ENCODE results near the gene KBTBD8. TPM values are rescaled to one million over a fixed set of nuclear protein-coding genes. Genes with fewer than 3 reads are reported as not detected.

The KBTBD8 gene
- total and polyA plus RNA-seq, 9 of the 15 experiments (the other 6 are each of a cell fraction or from before 2014, with no cell fraction given), result 2.7 to 9.1 (median 5.6) TPM

DNA sequence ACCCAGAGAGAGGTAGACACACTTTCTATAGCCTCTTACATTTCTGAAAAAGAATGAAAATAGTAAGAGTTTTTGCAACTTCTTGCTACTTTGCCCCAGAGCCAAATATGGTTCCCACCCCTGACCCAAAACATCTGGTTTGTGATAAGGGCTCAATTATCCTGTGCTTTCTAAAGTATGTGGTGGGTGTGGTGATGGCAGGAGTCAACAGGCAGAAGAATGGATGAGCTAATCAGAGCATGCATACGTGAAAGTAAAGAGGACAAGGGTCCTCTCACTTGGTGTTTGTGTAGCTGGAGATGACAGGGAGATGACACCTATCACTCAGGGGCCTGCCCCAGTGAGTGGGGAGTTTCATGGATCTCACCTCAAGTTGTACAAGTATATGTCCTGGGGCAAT is 19.1 kb downstream of the KBTBD8 start (continued):
- TF ChIP-seq, protein P1, sequence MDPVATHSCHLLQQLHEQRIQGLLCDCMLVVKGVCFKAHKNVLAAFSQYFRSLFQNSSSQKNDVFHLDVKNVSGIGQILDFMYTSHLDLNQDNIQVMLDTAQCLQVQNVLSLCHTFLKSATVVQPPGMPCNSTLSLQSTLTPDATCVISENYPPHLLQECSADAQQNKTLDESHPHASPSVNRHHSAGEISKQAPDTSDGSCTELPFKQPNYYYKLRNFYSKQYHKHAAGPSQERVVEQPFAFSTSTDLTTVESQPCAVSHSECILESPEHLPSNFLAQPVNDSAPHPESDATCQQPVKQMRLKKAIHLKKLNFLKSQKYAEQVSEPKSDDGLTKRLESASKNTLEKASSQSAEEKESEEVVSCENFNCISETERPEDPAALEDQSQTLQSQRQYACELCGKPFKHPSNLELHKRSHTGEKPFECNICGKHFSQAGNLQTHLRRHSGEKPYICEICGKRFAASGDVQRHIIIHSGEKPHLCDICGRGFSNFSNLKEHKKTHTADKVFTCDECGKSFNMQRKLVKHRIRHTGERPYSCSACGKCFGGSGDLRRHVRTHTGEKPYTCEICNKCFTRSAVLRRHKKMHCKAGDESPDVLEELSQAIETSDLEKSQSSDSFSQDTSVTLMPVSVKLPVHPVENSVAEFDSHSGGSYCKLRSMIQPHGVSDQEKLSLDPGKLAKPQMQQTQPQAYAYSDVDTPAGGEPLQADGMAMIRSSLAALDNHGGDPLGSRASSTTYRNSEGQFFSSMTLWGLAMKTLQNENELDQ (CRISPR knock-in tag; IDR thresholded peaks at IDR 0.05; ENCODE audit: borderline replicate concordance), result no peak
- no peak for TF ChIP-seq EWSR1 (IDR thresholded peaks at IDR 0.05; ENCODE audit: borderline replicate concordance, low read depth, partially characterized antibody)
- TF ChIP-seq SMAD1 (IDR thresholded peaks at IDR 0.05; ENCODE audit: low read depth, low read length, partially characterized antibody), result no peak
- peak; percentile 78 for TF ChIP-seq ATF7 (IDR thresholded peaks at IDR 0.05)
- TF ChIP-seq SMAD4 (CRISPR knock-in tag; conservative IDR thresholded peaks at IDR 0.05), result peak; percentile 49
- TF ChIP-seq ZNF589 (CRISPR knock-in tag; IDR thresholded peaks at IDR 0.05; ENCODE audit: low read depth), result no peak
- peak; percentile 95 for TF ChIP-seq ARID1B (IDR thresholded peaks at IDR 0.05)
- TF ChIP-seq, protein P2, sequence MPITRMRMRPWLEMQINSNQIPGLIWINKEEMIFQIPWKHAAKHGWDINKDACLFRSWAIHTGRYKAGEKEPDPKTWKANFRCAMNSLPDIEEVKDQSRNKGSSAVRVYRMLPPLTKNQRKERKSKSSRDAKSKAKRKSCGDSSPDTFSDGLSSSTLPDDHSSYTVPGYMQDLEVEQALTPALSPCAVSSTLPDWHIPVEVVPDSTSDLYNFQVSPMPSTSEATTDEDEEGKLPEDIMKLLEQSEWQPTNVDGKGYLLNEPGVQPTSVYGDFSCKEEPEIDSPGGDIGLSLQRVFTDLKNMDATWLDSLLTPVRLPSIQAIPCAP (CRISPR knock-in tag; IDR thresholded peaks at IDR 0.05; ENCODE audit: borderline replicate concordance), result no peak
- TF ChIP-seq HNRNPK (IDR thresholded peaks at IDR 0.05; ENCODE audit: low read depth, low read length, poor library complexity, severe bottlenecking), result no peak
- TF ChIP-seq CC2D1A (IDR thresholded peaks at IDR 0.05), result no peak
- TF ChIP-seq CXXC5 (CRISPR knock-in tag; IDR thresholded peaks at IDR 0.05), result peak; percentile 49
- peak; percentile 31; the same call in 1 of the 2 replicates for TF ChIP-seq MEF2A (IDR thresholded peaks at IDR 0.05; ENCODE audit: control insufficient read depth, low read depth, low read length)
- no peak for TF ChIP-seq CBX3 (IDR thresholded peaks at IDR 0.05; ENCODE audit: borderline replicate concordance in 1 of 2, low read length in 2 of 2)
- no peak for TF ChIP-seq CHD4 (IDR thresholded peaks at IDR 0.05; ENCODE audit: insufficient read depth, insufficient replicate concordance, low read depth, low read length, poor library complexity, severe bottlenecking)
- peak; percentile 50 to 70; a peak in 3 of 4 replicates for TF ChIP-seq TRIM24 (IDR thresholded peaks at IDR 0.05)
- peak; percentile 95 for TF ChIP-seq TEAD4 (IDR thresholded peaks at IDR 0.05; ENCODE audit: low read length)
- TF ChIP-seq TEAD4 (CRISPR knock-in tag; IDR thresholded peaks at IDR 0.05; ENCODE audit: borderline replicate concordance), result no peak
- TF ChIP-seq TCF3 (CRISPR knock-in tag; IDR thresholded peaks at IDR 0.05), result peak; percentile 93
- no peak for TF ChIP-seq NR3C1 (CRISPR knock-in tag; IDR thresholded peaks at IDR 0.05)
- TF ChIP-seq, protein P3, sequence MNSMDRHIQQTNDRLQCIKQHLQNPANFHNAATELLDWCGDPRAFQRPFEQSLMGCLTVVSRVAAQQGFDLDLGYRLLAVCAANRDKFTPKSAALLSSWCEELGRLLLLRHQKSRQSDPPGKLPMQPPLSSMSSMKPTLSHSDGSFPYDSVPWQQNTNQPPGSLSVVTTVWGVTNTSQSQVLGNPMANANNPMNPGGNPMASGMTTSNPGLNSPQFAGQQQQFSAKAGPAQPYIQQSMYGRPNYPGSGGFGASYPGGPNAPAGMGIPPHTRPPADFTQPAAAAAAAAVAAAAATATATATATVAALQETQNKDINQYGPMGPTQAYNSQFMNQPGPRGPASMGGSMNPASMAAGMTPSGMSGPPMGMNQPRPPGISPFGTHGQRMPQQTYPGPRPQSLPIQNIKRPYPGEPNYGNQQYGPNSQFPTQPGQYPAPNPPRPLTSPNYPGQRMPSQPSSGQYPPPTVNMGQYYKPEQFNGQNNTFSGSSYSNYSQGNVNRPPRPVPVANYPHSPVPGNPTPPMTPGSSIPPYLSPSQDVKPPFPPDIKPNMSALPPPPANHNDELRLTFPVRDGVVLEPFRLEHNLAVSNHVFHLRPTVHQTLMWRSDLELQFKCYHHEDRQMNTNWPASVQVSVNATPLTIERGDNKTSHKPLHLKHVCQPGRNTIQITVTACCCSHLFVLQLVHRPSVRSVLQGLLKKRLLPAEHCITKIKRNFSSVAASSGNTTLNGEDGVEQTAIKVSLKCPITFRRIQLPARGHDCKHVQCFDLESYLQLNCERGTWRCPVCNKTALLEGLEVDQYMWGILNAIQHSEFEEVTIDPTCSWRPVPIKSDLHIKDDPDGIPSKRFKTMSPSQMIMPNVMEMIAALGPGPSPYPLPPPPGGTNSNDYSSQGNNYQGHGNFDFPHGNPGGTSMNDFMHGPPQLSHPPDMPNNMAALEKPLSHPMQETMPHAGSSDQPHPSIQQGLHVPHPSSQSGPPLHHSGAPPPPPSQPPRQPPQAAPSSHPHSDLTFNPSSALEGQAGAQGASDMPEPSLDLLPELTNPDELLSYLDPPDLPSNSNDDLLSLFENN (IDR thresholded peaks at IDR 0.05; ENCODE audit: low read depth in 2 of 2, low read length in 2 of 2), result 0 out of 4 replicates have a peak, but pooled peaks of 1 of the 2 experiments have one; percentile 46
